ENCODE measurements around the gene CXCL17. TPM values are rescaled to one million over a fixed set of nuclear protein-coding genes. Genes with fewer than 3 reads are reported as not detected.
"Not testable (repeated sequence)": the region's sequence is repeated elsewhere in the genome, so short reads cannot be mapped to it uniquely, and the experiment has no call there.

Gene CXCL17
- total RNA-seq, 1 experiment from 2014 or later, result not detected

GRCh38 chr19:42466521-42467182 is 23.9 kb upstream of the CXCL17 start:
- DNase-seq (ENCODE audit: low read depth), result no peak

DNA sequence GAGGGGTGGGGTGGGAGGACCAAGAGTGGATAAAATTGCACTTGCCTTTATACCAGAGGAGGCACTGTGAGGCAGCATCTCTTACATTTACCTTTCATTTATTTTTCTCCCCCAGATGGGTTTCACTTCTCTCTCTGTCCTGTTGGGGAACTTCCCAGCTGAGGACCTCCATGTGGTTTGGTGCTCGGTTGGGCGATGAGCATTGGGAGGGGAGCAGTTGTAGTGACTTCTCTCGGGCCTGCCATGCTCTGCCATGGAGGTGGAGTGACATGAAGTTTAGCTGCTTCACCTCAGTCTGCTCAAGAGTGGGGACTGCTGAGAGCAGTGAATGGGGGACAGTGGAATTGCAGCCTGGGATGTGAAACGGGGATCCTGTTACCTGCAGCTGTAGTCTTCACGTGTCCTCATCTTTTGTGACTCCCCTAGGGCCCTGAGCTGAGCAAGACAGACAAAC is 23.1 kb upstream of the CXCL17 start:
- no peak for DNase-seq (ENCODE audit: low read depth)

- DNase-seq (ENCODE audit: low read depth), result peak; percentile 44
Measured at GRCh38 chr19:42461700-42462324, 19.1 kb upstream of the CXCL17 start.

DNA sequence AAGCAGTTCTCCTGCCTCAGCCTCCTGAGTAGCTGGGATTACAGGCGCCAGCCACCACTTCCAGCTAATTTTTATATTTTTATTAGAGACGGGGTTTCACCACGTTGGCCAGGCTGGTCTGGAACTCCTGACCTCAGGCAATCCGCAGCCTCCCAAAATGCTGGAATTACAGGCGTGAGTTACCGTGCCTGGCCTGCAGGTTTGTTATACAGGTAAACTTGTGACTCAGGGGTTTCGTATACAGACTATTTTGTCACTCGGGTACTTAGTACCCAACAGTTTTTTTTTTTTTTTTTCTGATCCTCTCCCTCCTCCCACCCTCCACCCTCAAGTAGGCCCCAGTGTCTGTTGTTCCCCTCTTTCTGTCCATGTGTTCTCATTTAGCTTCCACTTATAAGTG is 18.5 kb upstream of the CXCL17 start:
- not testable (repeated sequence) for DNase-seq (ENCODE audit: low read depth)

DNA sequence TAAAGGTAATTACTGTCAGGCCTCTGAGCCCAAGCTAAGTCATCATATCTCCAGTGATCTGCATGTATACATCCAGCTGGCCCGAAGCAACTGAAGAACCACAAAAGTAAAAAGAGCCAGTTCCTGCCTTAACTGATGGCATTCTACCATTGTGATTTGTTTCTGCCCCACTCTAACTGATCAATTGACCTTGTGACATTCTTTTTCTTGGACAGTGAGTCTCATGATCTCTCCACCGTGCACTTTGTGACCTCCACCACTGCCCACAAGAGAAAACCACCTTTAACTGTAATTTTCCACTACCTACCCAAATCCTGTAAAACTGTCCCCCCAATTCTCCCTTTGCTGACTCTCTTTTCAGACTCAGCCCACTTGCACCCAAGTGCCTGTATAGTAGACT is 17.2 kb upstream of the CXCL17 start:
- no peak for DNase-seq (ENCODE audit: low read depth)

- no peak for DNase-seq (ENCODE audit: low read depth)
Measured at GRCh38 chr19:42455621-42456081, 12.9 kb upstream of the CXCL17 start.

- no peak for DNase-seq (ENCODE audit: low read depth)
Measured at GRCh38 chr19:42455086-42455485, 12.3 kb upstream of the CXCL17 start.

DNA sequence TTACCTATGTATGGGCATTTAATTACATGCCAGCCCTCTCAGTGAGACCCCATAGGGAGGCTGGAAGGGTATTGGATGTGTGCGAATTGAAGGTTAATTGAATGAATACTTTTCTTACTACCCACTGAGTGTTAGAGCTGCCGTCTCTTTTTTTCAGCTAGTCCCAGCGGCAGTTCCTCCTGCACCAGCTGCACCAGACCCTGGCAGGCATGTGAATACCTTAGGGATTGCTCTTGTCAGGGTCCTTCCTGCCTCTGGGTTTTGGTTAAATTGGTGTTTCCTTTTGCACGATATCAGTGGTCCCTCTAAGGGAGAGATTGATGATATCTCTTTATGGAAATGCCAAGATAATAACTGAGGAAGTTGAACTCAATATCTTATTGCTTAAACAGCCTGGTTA is 9.8 kb upstream of the CXCL17 start:
- no peak for DNase-seq (ENCODE audit: low read depth)

- DNase-seq (ENCODE audit: low read depth), result peak; percentile 71
Measured at GRCh38 chr19:42450314-42450934, 7.7 kb upstream of the CXCL17 start.

DNA sequence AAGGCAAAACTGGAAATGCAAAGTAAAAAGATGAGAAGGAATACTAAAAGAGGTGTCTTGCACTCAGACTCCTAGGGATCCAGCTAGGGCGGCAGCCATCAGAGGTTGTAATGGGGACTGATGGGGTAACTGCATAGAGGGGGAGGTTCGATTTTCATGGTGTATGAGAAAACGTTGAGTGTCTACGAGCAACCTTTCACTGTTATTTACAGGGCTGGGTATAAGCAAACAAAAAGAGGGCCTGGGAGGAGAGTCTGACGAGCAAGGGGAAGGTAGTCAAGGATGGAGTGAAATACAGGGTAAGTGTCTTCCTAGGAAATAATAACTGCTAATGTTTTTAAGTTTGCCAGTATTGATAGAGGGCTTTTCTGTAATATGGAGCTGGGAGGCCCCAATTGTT is 5.6 kb upstream of the CXCL17 start:
- DNase-seq (ENCODE audit: low read depth), result not testable (repeated sequence)

GRCh38 chr19:42445948-42446347 is 3.2 kb upstream of the CXCL17 start:
- no peak for DNase-seq (ENCODE audit: low read depth)

GRCh38 chr19:42443944-42444398 is 1.2 kb upstream of the CXCL17 start:
- DNase-seq (ENCODE audit: low read depth), result no peak

DNA sequence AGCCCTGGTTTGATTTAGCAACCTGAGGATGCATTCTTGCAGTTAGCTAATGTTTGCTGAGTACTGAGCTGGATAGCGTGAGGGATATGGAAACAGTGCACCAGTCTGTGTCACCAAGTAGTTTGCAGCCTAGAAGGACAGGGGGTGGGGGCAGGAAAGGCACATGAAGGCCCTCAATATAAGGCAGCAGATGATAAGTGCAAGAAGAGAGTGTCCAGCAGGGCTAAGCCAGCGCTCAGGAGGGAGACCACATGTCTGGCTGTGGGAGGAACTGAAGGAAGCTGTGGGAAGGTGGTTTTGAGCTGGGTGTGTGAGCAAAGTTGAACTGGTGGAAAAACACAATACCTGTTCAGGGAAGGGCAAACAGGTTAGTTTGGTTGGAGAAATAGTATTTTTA is 1.7 kb downstream of the CXCL17 start:
- no peak for DNase-seq (ENCODE audit: low read depth)

DNA sequence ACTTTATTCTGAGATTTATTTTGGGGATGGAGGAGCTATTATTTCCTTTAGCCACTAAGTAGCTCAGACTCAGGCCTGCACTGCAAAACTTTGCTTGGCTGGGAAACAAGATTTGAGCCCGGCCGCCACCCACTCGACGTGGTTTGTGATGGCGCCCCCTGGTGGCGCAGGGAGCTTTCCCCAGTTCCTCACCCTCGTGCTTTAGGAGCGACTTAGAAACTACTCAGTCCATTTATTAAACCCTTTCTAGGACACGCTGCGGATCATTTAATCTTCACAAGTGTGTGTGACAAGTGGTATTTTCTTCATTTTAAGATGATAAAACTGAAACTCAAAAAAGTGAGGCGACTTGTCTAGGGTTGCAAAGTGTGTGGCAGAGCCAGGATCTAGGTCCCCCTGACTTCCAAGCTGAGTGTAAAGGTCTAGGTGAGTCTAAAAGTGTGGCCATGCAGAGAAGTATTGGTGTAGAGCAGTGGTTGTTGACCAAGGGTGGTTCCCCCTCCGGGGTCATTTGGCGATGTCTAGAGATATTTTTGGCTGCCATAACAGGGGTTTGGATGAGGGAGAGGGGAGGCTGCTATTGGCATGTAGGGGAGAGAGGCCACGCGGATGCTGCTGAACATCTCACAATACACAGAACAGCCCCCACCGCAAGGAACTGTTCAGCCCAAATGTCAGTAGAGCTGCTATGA is 2.2 kb downstream of the CXCL17 start:
- DNase-seq (ENCODE audit: low read depth), result peak; percentile 61

DNA sequence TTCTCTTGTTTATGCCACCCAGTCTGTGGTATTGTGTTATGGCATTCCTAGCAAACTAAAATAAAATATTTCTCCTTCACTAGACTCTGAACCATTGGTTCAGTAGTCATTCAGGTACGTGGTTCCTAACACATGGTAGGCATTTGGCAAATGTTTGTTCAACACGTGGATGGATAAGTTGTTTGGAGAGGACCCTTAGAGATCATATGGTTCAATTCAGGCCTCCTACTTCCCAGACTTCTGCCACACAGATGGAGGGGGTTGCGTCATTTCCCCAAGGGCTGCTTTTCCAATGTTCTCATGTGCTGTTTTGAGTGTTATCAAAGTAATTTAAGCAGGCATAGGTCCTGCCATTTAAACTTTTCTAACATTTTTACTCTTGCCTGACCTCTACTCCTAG is 6.7 kb downstream of the CXCL17 start:
- DNase-seq (ENCODE audit: low read depth), result peak; percentile 20

DNA sequence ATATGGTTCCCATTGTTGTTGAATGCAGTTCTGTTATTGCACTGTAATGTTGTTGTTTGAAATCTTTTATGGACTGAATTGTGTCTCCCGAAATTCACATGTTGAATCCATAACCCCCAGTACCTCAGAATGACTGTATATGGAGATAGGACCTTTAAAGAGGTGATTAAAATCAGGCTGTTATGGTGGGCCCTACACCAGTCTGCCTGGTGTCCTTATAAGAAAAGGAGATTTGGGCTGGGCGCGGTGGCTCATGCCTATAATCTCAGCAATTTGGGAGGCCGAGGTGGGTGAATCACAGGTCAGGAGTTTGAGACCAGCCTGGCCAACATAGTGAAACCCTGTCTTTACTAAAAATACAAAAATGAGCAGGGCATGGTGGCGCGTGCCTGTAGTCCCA is 7.4 kb downstream of the CXCL17 start:
- no peak for DNase-seq (ENCODE audit: low read depth)

- peak; percentile 70 for DNase-seq (ENCODE audit: low read depth)
Measured at GRCh38 chr19:42433503-42434260, 9.1 kb downstream of the CXCL17 start.

DNA sequence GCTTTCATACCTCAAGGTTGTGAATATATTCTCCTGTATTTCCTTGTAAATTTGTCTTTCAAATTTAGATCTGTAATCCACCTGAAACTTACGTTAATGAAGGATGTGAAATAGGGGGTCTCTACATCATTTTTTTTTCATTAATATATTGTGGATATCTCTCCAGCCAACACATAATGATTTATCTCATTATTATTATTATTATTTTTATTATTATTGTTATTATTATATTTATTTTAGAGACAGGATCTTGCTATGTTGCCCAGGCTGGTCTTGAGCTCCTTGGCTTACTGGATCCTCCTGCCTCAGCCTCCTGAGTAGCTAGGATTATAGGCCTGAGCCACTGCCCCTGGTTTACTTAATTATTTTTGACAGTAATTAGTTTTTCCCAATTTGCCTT is 11.3 kb downstream of the CXCL17 start:
- DNase-seq (ENCODE audit: low read depth), result no peak

GRCh38 chr19:42428676-42429075 is 14.1 kb downstream of the CXCL17 start:
- no peak for DNase-seq (ENCODE audit: low read depth)

DNA sequence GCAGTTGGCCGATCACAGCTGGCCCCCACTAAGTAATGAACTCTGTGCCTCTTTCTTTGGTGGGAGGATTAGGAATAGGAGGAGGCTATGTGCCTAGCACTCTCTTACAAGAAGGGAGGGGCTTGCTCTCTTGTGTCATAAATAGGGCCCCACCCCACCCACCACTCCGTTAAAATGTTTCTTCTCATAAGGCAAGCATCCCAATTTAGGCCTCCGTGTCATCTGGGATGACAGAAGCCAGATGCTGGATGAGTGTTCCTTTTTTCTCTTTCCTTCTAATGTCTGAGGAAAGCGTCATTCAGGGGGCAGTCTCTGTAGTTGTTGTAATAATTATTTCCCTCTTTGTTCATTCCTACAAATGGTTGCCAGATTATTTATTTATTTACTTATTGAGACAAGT is 15.4 kb downstream of the CXCL17 start, which contains the start of gene LIPE:
LIPE (minus strand) TSS at position 76 of the 400 bp plus-strand sequence. CDS start 239 bp downstream, outside the sequence.
- DNase-seq (ENCODE audit: low read depth), result no peak

DNA sequence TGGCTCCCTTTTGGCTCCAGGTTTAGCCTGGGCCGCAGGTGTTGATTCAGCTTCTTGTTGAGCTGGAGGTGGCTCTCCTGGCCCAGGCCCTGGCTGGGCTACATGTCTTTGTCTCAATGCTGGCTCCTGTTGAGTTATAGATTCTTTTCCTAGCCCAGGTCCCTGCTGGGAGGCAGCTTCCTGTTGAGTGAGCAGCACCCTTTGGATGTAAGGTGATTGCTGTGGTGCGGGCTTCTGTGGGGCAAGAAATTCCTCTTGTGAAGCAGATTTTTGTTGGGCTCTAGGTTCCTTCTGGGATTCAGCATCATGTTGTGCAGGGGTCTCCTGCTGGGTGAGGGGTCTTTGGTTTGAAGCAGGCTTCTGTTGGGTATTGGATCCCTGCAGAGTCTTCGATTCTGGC is 16.1 kb downstream of the CXCL17 start:
- no peak for DNase-seq (ENCODE audit: low read depth)

Measured in RPMI7951 (cell line).